GM18861 (cell line): Measurements from ENCODE around the gene LRRC73.

Experiments
- ATAC-seq: cut with Tn5 transposase; IDR thresholded peaks from one replicate; pipeline ENCODE4 v1.9.1; 2021; ENCODE audit not compliant: unreplicated experiment

The LRRC73 gene

DNA sequence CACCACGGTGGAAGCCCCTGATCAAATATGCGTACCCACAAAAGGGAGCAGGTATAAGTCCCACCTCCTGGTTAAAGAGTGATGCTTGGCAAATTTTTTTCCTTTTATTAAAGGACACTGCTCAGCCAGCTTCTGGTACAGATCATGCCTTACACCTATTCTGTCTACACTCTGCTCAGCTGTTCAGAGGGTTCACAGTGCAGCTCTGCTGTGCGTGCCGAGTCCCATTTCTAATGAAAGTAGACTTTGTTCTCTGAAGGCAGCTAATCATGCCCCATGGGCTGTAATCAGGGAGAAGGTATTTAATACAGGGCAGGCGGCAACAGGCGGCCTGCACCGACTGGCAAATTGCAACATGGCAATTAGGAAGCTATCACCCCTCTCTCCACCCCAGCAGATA is 16.3 kb downstream of the LRRC73 start:
- no peak for ATAC-seq

DNA sequence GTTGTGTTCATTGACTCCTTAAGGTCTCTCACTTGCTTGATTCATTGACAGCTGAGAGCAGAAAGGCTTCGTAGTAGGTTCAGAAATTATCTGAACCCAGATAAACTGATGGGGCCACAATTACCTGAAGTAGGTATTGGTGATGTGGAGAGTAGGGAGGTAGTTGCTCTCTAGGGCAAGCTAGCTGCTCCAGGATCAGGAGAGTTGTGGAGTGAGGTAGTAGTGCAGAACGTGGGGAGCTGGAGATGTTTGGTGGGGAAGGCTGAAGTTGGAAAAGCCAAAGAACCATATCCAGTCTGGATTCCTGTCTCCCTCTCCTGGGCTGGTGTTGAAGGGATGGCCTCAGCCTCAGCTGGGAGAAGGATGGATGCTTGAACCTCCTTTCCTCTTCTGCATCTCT is 16.9 kb downstream of the LRRC73 start:
- ATAC-seq = no peak

GRCh38 chr6:43492673-43493072 is 17.5 kb downstream of the LRRC73 start:
- ATAC-seq = no peak

GRCh38 chr6:43491750-43492661 is 18.1 kb downstream of the LRRC73 start:
- no peak for ATAC-seq

- ATAC-seq = no peak
These were observed 19.6 kb downstream of the LRRC73 start for GRCh38 chr6:43490523-43490939.

GRCh38 chr6:43489277-43490072 is 20.7 kb downstream of the LRRC73 start:
- ATAC-seq = no peak

- no peak for ATAC-seq
These were observed 21.4 kb downstream of the LRRC73 start for GRCh38 chr6:43488667-43489276.

- no peak for ATAC-seq
These were observed 28.4 kb downstream of the LRRC73 start for GRCh38 chr6:43481591-43482236.

- no peak for ATAC-seq
These were observed 29.1 kb downstream of the LRRC73 start for GRCh38 chr6:43481075-43481474.

DNA sequence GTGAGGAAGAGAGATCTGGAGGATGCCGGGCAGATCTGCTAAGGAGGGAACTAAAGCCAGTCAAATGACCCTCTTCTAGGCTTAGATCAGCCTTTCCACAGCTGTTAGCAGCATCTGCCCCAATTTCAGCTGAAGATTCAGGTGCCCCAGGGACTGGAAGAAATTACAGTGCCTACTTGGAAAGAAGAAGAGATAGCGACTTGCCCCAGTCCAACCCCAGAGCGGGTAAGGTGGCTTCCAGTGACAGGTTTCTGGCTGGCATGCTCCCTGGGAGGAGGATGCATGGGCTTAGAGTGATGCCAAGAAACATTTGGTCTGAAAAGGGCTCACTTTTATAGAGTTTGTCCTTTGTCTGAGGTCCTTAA is 32.2 kb downstream of the LRRC73 start:
- ATAC-seq = no peak

DNA sequence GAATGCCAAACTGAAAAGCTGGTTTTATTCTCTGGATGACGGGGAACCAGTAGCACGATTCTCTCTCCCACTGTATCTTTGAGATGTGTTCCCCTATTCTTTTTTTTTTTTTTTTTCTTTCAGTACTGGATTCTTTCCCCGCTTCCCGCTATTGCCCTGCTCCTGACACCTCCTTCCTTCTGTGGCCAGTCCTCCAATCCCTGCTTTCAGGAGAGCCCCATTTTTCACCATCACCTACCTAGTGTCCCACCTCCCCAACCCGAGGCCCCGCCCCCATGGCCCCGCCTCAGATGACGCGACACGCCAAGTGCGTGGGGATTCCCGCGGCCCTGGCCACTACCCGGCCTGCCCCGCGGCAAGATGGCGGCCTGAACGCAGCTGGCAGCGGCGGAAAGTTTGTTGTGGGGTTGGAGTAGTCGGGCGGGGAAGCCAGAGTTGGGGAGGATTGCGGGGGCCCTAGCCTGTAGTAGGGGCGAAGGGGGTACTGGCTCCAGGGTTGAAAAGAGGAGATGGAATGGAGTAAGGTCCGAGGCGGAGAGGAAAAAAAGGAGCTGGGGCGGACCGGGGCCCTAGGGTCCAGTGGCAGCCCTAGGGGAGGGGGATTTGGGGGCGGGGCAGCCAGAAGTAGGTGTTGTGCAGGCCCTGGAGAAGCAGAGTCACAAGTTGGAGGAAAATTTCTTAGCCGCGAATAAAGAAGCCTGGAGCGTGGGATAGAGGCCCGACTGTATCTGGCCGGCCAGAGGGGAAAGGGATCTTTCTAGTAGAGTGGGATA is 32.7 kb downstream of the LRRC73 start, which contains the start of gene TJAP1:
TJAP1 (plus strand) TSS at position 336 of the 773 bp plus-strand sequence. CDS start 21,432 bp downstream, outside the sequence.
- ATAC-seq = peak; percentile 79

DNA sequence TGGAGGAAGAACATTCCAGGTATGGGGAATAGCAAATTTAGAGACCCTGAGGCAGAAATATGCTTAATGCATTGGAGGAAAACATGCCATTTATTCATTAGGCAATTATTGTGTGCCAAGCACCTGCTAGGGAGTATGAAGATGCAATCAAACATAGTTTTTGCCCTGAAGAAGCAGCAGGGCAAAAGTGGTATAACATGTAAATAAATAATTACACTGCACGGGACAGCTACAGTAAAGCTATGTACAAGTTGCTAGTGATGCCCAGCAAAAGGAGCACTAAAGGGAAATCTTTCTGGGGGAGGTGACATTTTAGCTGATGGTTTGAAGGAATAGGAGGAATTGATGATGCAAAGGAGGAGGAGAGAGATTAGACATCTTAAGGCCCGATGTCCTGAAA is 33.4 kb downstream of the LRRC73 start:
- ATAC-seq = peak; percentile 11

DNA sequence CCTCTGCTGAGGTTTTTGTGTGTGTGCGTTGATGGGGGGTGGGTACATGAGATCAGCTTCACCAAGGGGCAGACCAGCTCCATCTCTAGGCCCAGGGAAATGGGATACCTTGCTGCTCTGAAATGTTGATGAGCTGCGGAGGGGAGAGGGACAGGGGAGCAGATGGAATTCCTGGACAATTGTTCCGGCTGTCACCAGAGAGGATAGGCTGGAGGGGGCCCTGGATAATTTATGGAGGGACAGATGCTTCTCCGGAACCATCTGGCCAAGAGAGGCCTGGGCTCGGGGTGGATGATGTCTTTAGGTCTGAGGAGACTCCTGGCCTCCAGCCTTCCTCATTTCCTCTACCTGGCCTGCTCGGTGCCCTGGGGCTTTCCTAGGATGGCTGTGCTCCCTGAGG is 34.6 kb downstream of the LRRC73 start:
- ATAC-seq = no peak

DNA sequence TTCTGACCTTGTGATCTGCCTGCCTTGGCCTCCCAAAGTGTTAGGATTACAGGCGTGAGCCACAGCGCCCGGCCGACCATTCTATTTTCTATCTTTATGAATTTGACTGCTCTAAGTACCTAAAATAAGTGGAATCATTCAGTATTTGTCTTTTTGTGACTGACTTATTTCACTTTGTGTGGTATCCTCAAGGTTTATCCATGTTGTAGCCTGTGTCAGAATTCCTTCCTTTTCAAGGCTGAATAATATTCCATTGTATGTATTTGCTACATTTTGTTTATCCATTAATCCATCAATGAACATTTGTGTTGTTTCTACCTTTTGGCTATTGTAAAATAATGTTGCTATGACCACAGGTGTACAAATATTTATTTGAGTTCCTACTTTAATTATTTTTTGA is 37.6 kb downstream of the LRRC73 start:
- no peak for ATAC-seq

GRCh38 chr6:43471399-43471798 is 38.7 kb downstream of the LRRC73 start:
- ATAC-seq = no peak

GRCh38 chr6:43469947-43470346 is 40.2 kb downstream of the LRRC73 start:
- ATAC-seq = no peak

DNA sequence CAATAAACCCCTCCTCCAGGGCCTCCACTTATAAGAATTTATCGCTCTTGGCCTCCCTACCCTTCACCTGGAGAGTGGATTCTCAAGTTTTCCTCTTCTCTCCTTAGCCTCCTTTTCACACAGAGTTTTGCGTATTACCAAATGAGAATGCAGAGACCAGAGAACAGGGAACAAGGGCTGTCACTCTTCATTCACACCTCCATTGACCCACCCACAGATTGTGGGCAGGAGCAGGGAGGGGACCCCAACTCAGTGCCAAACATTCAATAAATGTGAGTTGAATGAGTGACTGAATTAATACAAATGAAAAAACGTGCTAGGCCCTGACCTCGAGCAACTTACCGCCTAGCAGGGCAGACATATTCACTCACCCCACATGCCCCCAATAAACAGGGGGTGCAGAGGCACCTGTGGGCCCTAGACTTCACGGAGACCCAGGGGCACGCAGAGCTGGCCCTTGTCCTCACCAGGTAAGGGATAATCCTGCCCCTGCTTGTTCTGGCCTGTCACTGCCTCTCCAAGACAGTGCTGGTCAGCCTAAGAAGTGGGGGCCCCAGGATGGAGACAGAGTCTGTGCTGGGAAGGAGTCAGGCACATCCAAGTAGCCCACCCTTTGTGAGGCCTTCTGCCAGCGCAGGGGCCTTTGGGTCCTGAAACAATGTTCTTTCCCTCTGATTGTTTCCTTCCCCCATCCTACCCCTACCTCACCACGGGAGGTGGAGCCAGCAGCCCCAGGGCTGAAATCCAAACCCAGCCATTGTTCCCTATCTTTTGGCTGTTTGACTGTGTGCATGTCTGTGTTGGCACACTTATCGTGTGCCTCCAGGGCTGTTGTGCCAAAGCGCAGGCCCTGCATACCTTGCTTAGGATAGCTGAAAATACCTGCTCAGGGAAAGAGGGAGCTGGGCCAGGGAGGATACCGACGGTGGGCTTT is 41.1 kb downstream of the LRRC73 start:
- no peak for ATAC-seq

DNA sequence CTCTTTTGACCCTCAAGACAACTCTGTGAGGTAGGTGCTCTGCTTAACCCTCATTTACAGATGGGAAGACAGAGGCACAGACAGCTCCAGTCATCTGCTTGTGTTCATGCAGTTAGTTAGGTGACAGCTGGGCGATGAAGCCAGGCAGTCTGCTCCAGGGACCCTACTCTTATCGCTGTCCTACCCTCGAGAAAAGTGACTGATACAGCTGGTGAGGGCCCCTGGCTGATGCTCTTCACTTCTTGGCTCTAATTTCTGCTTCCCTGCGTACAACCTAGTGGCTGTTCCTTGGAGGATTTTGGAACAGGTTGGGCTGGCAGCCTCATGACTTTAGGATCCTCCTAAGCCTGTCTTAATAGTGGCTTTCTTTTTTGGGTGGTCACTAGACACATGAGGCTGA is 41.9 kb downstream of the LRRC73 start:
- ATAC-seq = no peak

DNA sequence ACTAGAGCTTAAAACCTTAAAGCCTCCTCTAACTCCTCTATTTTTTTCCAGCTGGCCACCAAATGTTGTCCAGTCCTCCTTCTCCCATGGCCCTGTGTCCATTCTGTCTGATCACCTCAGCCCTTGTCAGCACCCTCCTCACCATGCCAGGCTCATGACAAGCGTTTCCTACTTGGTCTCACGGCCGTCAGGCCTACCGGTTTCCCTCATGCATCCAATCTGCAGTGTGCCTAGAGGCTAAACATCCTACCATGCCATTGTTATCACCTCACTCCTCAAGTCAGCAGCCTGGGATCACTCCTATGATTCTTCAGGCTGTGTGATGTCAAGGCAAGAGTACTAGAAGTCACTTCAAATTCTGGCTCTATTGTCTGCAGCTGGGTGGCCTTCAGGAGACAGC is 42.4 kb downstream of the LRRC73 start:
- ATAC-seq = no peak
